ENCODE results near the gene FAM200A.

GRCh38 chr7:99596408-99596955 lies 44.6 kb upstream of the FAM200A start:
- TF ChIP-seq CTCF (conservative IDR thresholded peaks at IDR 0.05; ENCODE audit: low read depth in 2 of 2) (no peak), EZH2phosphoT487 (IDR thresholded peaks at IDR 0.05; ENCODE audit: unreplicated experiment) (no peak), POLR2AphosphoS5 (IDR thresholded peaks at IDR 0.05; ENCODE audit: low read depth) (no peak), REST (IDR thresholded peaks at IDR 0.05; ENCODE audit: unreplicated experiment) (no peak), NANOG (IDR thresholded peaks at IDR 0.05; ENCODE audit: borderline replicate concordance) (no peak), JUNB (IDR thresholded peaks at IDR 0.05; ENCODE audit: unreplicated experiment) (no peak)

Measured in GM23338 (cell line).